HG02678 (cell line): Measurements from ENCODE around the gene SELENOI.
"Not testable (repeated sequence)": the region's sequence is repeated elsewhere in the genome, so short reads cannot be mapped to it uniquely, and the experiment has no call there.

Experiments used
- ATAC-seq: cut with Tn5 transposase; IDR thresholded peaks from one replicate; pipeline ENCODE4 v1.9.1; 2021; ENCODE audit warnings: mild to moderate bottlenecking, moderate library complexity; ENCODE audit not compliant: unreplicated experiment

SELENOI gene

DNA sequence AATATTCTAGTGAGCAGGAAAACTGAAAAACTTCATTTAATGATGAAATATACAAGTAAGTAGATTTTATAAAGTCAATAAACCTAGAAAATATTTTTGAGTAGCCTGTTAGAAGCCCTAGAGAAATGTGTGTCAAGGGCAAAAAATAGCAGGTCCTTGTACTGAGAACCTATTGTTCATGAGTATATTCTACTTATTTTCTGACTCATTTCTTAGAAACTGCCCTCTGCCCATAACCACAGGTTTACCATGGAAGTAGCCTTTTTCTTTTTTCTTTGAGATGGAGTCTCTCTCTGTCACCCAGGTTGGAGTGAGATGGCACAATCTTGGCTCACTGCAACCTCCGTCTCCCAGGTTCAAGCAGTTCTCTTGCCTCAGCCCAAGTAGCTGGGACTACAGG, 19.4 kb upstream of the SELENOI start:
- no peak for ATAC-seq

DNA sequence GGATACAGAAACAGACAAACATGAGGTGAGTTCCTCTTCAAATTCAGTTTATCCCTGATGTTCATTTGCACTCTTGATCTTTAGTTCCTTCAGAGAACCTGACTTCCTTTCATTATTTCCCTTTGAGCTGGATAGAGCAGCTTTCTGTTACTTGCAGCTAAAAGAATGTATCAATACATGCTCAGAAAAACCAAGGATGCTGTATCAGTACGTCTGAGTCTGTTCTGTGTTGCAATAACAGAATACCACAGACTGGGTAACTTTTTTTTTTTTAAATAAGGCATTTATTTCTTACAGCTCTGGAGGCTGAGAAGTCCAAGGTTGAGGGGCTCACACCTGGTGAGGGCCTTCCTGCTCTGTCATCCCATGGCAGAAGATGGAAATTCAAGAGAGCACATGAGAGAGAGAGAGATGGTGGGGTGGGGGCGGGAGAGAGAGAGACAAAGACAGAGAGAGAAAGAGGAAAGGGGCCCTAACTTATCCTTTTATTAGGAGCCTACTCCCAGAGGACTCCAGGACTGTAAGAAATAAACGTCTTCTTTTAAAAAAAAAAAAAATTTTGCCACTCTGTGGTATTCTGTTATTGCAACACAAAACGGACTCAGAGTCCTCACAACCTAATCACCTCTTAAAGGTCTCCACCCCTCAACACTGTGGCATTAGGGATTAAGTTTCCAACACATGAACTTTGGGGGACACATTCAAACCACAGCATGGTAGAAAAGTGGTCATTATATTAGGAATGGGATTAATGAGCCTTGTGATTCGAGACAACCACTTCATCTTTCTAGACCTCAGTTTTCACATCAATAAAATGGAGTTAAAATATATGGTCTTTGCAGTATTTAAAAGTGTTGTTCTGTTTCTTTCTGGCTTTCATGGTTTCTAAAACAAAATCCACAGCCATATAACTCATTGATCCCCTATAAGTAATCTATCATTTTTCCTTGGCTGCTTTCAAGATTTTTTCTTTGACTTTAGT, 18.4 kb upstream of the SELENOI start:
- no peak for ATAC-seq

DNA sequence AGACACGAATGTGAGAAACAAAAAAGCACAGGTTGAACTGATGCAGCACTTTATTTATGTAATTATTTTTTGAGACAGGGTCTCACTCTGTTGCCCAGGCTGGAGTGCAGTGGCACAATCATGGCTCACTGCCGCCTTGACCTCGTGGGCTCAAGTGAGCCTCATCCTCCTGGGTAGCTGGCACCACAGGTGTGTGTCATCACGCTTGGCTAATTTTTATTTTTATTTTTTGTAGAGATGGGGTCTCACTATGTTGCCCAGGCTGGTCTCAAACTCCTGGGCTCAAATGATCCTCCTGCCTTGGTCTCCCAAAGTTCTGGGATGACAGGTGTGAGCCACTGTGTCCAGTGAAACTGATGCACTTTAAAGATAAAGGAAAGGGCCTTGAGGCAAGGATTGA, 16.9 kb upstream of the SELENOI start:
- ATAC-seq: not testable (repeated sequence)

DNA sequence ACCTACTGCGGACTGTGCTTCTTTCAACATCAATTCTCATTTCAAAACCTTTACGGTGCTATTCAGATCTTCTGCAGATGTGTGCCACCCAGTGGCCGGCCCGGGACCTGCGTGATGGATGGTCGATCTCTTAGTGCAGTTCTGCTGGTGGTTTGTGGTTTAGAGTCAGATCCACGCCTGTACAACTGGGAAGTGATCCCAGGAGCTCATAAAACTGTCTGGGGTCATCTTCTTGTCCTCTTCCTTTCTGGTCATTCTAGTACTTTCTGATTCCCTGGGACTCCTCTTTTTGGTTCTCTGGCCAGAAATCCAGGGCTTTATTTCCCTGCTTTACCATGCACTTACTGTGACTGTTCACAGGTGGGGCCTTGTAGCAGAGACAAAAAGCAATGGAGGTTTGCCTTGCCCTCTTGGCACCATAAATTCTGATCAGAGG, 15.8 kb upstream of the SELENOI start:
- peak; percentile 82 for ATAC-seq

DNA sequence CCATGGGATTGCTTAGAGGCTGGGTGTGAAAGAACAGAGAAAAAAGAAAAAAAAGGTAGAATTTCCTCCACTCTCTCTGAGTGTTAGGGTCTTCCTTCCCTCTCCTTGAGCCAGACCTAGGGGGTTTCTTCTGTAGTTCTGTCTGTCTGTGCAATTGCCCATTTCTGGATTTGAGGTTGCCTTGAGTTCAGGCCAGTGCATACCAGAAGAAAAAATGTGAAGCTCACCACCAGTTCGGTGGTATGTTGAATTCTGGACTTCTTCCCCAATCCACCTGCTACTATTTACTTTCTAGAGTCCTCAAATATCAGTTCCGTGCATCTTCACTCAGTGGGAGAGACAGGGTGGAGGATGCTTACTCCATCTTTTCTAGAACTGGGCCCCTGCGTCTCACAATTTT, 15.3 kb upstream of the SELENOI start:
- no peak for ATAC-seq

DNA sequence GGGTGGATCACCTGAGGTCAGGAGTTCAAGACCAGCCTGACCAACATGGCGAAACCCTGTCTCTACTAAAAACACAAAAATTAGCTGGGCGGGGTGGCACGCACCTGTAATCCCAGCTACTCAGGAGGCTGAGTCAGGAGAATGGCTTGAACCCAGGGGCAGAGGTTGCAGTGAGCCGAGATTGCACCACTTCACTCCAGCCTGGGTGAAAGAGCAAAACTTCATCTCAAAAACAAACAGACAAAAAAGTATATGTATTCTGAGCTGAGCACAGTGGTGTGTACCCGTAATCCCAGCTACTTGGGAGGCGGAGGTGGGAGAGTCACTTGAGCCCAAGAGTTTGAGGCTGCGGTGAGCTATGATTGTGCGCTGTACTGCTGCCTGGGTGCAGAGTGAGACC, 14.6 kb upstream of the SELENOI start:
- ATAC-seq: not testable (repeated sequence)

DNA sequence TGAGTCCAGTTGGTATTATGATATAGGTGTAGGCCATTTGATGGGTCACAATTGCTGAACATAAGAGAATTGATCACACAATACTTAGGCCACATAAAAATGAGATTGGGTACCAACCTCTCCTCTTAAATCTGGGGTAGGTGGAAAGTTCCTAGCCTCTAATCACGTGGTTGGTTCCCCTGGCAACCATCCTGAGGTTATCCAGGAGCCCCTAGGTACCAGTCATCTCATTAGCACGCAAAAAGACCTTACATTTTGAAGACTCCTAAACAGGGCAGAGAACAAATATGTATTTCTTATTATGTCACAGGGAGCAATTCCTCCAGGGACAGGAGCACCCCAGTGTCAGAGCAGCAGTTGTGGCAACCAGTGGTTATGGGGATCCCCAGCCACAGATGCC, 12.7 kb upstream of the SELENOI start:
- ATAC-seq: no peak

DNA sequence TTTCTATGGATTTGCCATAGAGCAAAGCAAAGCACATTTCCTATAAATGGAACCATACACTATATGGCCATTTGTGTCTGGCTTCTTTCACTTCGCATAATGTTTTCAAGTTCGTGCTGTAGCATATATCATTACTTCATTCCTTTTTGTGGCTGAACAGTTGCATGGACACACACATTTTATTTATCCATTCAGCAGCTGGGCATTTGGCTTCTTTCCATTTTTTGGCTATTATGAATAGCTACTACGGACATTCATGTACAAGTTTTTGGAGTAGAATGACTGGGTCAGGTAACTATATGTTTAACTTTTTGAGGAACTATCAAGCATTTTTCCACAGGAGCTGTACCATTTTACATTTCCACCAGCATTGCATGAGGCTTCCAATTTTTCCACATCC, 10.7 kb upstream of the SELENOI start:
- no peak for ATAC-seq

DNA sequence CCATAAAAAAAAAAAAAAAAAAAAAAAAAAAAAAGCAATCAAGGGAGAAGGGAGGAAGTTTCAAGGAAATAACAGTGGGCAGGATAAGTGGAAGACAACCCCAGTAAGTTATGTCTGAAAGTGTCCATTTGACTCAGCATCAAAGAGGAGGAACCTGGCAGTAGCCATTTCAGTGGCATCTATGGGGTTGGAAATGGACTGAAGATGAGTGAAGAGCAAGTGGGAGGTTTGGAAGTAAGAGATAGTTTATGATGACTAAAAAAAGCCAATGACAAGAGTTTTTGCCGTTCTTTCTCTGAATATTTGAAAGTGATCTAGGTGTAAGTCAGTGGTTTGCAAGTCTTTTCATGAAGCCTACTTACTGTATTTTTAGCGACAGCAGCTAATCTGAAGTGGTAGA, 9.2 kb upstream of the SELENOI start:
- ATAC-seq: no peak

DNA sequence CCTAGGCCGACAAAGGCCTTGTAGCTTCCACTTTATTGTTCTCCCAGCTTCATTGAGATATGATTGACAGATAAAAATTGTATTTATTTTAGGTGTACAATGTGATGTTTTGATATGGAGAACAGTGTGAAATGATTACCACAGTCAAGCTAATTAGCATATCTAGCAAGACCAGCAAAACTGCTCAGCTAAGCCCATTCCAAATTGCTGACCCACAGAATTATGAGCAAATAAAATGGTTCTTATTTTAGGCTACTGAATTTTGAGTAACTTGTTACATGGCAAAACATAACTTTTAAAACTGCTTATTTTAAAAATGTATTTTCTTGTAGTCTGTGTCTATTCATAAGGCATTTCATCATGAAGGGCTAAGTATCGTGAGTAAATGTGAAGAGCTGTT, 8.6 kb upstream of the SELENOI start:
- no peak for ATAC-seq

DNA sequence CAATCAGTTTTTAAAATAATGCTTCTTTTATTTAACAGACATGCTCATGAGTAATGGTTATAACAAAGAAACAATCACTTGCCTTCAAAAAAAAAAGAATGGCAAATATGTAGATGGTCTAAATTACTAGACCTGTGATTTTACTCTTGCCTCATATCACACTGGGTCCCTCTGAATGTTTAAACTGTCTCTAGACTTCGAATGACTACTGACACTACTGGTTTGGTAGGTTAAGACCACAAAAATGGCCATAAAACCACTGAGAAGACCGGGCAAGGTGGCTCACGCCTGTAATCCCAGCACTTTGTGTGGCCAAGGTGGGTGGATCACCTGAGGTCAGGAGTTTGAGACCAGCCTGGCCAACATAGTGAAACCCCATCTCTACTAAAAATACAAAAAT, 5.1 kb upstream of the SELENOI start:
- ATAC-seq: no peak

DNA sequence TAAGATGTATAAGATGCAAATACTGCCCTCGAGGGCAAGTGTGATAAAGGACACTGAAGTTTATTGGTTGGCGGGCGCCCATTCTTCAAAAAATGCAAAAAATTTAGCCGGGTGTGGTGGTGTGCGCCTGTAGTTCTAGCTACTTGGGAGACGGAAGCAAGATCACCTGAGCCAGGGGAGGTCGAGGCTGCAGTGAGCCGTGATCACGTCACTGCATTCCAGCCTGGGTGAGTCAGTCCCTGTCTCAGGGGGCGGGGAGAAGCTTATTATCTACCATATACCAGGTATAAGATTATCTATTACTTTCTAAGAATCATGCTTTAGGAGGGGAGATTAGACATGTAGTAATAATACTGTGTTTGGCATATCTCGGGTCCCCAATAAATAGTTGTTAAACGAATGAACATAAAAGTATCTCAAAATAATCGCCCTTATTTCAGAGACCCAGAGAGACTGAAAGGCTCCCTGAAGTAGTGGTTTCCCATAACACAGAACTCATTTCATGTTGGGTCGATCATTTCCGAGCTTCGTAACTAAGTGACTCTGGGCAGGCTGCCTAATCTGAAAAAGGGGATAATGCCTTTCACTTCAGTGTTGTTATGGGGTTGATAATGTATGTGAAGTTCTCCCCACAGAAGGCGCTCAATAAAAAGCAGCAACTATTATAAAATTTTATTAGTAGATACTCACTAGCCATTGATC, 1.2 kb upstream of the SELENOI start:
- no peak for ATAC-seq

DNA sequence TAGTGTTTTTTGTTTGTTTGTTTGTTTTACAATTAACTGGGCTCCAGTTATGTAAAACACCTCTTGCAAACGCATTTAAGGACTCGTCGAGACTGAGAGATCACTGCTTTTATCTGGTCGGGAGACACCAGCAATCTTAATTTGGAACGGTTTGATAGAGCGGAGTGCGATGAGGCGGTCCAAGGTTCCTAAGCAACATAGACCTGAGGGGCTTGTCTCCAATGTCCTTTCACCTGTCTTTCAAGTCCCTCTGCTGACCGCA, 729 bp upstream of the SELENOI start:
- no peak for ATAC-seq

DNA sequence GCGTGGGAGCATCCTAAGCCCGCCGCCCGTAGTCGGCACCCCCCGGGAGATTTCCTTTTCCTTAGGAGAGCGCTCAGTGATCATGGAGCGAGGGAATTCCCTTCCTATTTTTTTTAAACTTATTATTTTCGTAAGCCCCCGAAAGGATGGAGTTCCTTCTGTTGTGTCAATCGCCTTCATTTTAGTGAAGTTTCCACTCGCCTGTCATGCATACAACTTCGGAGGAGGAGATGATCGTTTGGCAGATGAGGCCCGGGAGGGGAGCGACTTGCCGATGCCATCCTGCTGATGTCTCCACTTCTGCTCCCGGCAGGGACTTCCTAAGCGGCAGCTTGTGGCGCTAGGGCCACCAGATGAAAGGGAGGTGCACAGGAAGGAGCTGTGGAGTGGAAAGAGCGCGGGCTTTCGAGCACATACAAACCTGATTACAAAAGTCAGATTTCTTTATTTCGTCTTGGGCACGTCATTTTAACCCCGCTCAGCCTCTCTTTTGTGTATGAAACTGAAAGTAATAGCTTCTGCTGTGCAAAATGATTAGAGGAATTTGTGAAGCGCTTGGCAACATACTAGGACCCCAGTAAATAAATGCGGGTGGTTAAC, 611 bp downstream of the SELENOI start, which contains the start of gene ADGRF3:
Gene ADGRF3, minus strand, starts transcription at position 336 of the 600 bp plus-strand sequence. CDS start 555 bp downstream, outside the sequence.
- no peak for ATAC-seq

DNA sequence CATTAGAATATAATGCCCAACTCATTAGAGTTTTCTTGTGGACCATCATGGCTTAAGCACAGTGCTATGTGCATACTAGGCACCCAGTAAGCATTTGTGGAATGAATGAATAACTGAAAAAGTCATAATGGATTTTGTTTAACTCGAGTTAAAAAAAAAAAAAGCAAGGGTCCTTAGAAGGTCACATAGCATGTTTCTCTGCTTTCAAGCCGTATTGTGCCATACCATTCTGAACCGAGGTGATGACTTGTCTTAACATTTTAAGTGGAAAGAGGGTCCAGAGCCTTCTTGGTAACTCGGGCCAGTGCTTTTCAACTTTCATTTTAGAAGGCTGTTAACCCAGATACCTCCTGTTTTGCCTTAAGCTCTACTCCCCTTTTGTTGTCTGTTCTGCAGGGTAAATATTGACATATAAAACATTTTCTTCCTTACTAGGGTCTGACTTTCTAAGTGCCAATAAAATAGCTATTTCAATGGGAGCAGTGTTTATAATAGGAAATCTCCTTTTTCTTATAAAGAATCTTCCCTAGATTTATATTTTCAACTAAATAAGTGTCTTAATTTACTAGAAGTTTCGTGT, 1.4 kb downstream of the SELENOI start:
- ATAC-seq: no peak

DNA sequence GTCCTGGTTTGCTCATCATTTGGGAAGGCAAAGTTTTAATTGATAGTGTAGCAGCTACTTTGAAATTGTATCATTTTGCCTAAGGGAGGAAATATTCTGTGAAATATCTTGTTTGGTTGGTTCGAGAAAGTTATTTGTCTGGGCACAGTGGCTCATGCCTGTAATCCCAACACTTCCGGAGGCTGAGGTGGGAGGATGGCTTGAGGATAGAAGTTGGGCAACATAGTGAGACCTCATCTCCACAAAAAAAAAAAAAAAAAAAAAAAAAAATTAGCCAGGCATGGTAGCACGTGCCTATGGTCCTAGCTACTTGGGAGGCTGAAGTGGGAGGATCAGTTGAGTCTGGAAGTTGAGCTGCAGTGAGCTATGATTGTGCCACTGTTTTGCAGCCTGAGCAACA, 3.7 kb downstream of the SELENOI start:
- no peak for ATAC-seq

DNA sequence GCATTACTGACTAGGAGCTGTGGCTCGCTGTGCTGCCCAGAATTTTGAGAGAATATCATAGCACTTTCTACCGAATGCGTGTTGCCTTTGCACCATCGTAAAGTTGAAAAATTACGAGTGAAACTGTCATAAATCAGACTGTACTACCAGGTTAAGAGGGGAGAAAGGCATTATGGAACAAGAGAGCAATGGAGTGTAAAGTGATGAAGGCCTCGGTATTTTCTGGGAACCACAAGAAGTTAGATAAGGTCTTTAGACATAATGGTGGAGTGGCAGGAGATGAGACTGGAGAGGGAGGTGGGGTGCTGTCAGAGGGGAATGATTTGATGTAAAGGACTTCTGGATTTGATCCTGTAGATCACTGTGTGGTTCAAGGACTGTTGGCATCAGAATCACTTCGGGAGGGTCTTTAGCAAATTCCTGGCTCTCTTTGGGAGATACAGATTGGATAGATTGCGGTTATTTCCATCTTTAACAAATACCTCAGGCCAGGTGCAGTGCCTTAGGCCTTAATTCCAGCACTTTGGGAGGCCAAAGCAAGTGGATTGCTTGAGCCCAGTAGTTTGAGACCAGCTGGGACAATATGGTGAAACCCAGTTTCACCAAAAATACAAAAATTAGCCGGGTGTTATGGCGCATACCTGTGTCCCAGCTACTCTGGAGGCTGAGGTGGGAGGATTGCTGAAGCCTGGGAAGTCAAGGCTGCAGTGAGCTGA, 5.6 kb downstream of the SELENOI start:
- ATAC-seq: no peak

DNA sequence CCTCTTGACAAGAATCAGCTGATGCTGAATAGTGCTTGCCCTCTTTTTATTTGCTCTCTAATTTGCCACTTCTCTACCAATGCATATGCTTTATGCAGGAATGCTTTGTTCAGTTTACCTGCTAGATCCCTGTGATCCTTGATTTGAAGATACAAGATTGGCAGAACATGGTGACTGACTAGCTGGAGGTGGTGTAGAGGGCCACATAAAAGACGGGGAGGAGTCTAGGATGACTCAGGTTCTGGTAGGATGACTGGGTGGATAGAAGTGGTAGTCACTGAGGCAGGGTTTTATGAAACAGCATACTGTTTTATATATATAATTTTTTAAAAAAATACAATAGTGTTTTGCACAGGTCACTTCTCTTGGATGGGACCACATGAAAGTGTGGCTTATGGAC, 6.9 kb downstream of the SELENOI start:
- ATAC-seq: no peak

DNA sequence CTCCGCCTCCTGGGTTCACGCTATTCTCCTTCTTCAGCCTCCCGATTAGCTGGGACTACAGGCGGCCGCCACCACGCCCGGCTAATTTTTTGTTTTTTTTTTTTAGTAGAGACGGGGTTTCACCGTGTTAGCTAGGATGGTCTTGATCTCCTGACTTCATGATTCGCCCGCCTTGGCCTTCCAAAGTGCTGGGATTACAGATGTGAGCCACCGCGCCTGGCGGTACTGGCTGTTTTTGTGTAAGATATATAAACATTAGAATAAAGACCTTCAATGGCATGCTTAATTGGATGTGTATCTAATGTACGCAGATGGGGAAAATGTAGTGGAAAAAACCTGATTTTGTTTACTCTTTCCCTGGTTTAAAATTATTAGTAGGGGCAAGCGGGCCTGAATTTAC, 8.5 kb downstream of the SELENOI start:
- not testable (repeated sequence) for ATAC-seq

DNA sequence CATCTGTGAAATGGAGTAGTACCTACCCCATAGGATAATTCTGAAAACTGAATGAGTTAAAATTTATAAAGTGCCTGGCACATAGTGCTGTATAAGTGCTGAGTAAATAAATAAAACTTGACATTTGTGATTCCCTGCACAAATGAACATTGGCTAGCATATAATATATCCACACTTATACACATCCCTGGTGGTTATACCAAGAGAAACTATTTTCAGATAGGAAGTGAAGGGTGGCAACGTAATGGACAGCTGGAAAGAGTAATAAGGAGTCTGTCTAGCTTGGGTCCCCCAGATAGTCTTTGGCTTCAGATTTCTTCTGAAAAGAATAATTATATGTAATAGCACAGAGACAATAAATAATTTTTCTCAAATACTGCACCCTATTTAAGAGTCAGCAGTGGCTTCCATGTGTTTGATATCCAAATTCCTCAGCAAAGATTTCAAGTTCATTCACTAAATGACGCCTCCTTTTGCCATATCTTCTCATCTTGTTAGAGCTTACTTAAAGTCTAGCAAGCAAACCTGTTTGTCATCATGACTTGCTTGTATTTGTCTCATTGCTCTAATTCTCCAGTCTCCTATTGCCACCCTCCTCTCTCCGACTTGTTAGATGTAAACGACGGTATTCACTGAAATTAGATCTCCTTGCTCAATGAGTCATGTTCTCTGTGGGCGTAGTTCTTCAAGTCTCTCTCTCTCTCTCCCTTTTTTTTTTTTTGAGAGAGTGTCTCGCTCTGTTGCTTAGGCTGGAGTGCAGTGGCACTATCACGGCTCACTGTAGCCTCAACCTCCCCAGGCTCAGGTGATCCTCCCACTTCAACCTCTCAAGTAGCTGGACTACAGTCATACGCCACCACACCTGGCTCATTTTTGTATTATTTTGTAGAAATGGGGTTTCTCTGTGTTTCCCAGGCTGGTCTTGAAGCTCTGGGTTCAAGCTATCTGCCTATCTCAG, 9.4 kb downstream of the SELENOI start:
- no peak for ATAC-seq
